Epithelial cell of proximal tubule (primary cell): Measurements from ENCODE around the gene BLVRB. TPM values are rescaled to one million over a fixed set of nuclear protein-coding genes. Genes with fewer than 3 reads are reported as not detected.

Source experiments
- DNase-seq: peaks from one replicate; pipeline ENCODE4 v3.0.0-alpha.2; 2011; ENCODE audit warnings: low read depth
- H3K4me3 ChIP-seq: 2 replicates; pipeline ENCODE4 v1.5.1; 2011; ENCODE audit warnings: low read depth, mild to moderate bottlenecking, low read length
- CTCF ChIP-seq: conservative IDR thresholded peaks from 2 replicates; pipeline ENCODE4 v1.5.1; 2012; ENCODE audit warnings: low read depth, mild to moderate bottlenecking, low read length
- total RNA-seq: library from RNA; depleted of rRNA; stranded (reverse); fragments of >200 nt; gene quantifications from 2 replicates; pipeline ENCODE4 v1.2.3, GENCODE V29; 2015

BLVRB gene
- total RNA-seq, 1 donor from 2014 or later, result 34.0 TPM

GRCh38 chr19:40417643-40417981, 47.9 kb downstream of the BLVRB start:
- no peak for TF ChIP-seq CTCF
- no peak for DNase-seq
- H3K4me3 ChIP-seq, result no peak overlapping the region

- no peak overlapping the region for H3K4me3 ChIP-seq
- DNase-seq, result no peak
- no peak for TF ChIP-seq CTCF
Observed at GRCh38 chr19:40416918-40417642, 48.5 kb downstream of the BLVRB start.

GRCh38 chr19:40415768-40416167, 49.8 kb downstream of the BLVRB start:
- DNase-seq, result no peak
- no peak overlapping the region for H3K4me3 ChIP-seq
- TF ChIP-seq CTCF, result no peak

GRCh38 chr19:40414542-40415535, 50.7 kb downstream of the BLVRB start:
- no peak overlapping the region for H3K4me3 ChIP-seq
- TF ChIP-seq CTCF, result no peak
- DNase-seq, result no peak

- no peak for TF ChIP-seq CTCF
- no peak within 1 kb of the TSS for H3K4me3 ChIP-seq
- DNase-seq, result no peak
Observed at GRCh38 chr19:40413291-40413845, 52.2 kb downstream of the BLVRB start, which contains the start of gene PRX. PRX (minus strand) TSS chr19:40413378; CDS start chr19:40407932, 5,446 bp downstream.

GRCh38 chr19:40412866-40413265, 52.7 kb downstream of the BLVRB start:
- no peak overlapping the region for H3K4me3 ChIP-seq
- TF ChIP-seq CTCF, result no peak
- no peak for DNase-seq
